Common myeloid progenitor, CD34-positive (primary cell): ENCODE results near the gene POLH.
A peak's percentile ranks its signal among the peaks of the same experiment; 100 is the strongest.

ENCODE experiments used
- CTCF ChIA-PET: fragments of 350-600 bp; sonication (Branson Sonifier 250); formaldehyde crosslinking; loops from one replicate; lab custom pipeline; 2021; ENCODE audit warnings: antibody characterized with exemption; lab: Charles Lee
- POLR2A ChIA-PET: fragments of 350-600 bp; sonication (Branson Sonifier 250); formaldehyde crosslinking; loops from one replicate; lab custom pipeline; 2021; ENCODE audit warnings: antibody characterized with exemption; lab: Charles Lee
- DNase-seq, 3 donors: peaks; one replicate each; pipeline versions ENCODE4 v3.0.0 to v3.0.0-alpha.2; 2013
- H3K27ac ChIP-seq, 2 experiments: 1 replicate in 1 of 2; 2 replicates in 1 of 2; pipeline ENCODE4 v1.7.0; 2013; ENCODE audit warnings: inconsistent platforms in 2 of 2, low read length in 2 of 2, mild to moderate bottlenecking in 2 of 2, low read depth in 1 of 2, moderate library complexity in 1 of 2; ENCODE audit not compliant: severe bottlenecking in 2 of 2, insufficient read depth in 1 of 2, poor library complexity in 1 of 2
- H3K27me3 ChIP-seq, 5 experiments: replicated peaks in 2 of 5; 1 replicate in 3 of 5; 2 replicates in 2 of 5; pipeline versions ENCODE4 v1.6.1 to v1.7.0; 2013; ENCODE audit warnings: low read length in 4 of 5, mild to moderate bottlenecking in 2 of 5, moderate library complexity in 2 of 5, inconsistent platforms in 1 of 5; ENCODE audit not compliant: insufficient read depth in 5 of 5, control insufficient read depth in 4 of 5
- H3K36me3 ChIP-seq, 4 experiments: 1 replicate in 2 of 4; 2 replicates in 2 of 4; pipeline versions ENCODE4 v1.6.1 to v1.7.0; 2013; ENCODE audit warnings: low read length in 3 of 4, control low read depth in 1 of 4, mild to moderate bottlenecking in 1 of 4; ENCODE audit not compliant: control insufficient read depth in 4 of 4, insufficient read depth in 4 of 4
- H3K4me1 ChIP-seq, 4 experiments: 1 replicate in 3 of 4; 2 replicates in 1 of 4; pipeline versions ENCODE4 v1.6.1 to v1.7.1; 2013; ENCODE audit warnings: low read length in 3 of 4, mild to moderate bottlenecking in 3 of 4, control low read depth in 1 of 4, inconsistent platforms in 1 of 4, moderate library complexity in 1 of 4; ENCODE audit not compliant: control insufficient read depth in 4 of 4, insufficient read depth in 4 of 4; ENCODE audit errors: control extremely low read depth in 1 of 4
- H3K4me3 ChIP-seq, 7 experiments: 1 replicate in 4 of 7; 2 replicates in 3 of 7; pipeline versions ENCODE4 v1.5.1 to v1.7.0; 2013; ENCODE audit warnings: mild to moderate bottlenecking in 7 of 7, low read length in 6 of 7, moderate library complexity in 6 of 7, inconsistent platforms in 2 of 7, low read depth in 2 of 7, control low read depth in 1 of 7; ENCODE audit not compliant: insufficient read depth in 4 of 7, control insufficient read depth in 1 of 7; ENCODE audit errors: extremely low read depth in 1 of 7
- H3K9me3 ChIP-seq, 5 experiments: 1 replicate in 4 of 5; 2 replicates in 1 of 5; pipeline versions ENCODE4 v1.6.1 to v1.7.1; 2013; ENCODE audit warnings: low read length in 4 of 5, mild to moderate bottlenecking in 2 of 5, inconsistent platforms in 1 of 5, low read depth in 1 of 5, moderate library complexity in 1 of 5; ENCODE audit not compliant: control insufficient read depth in 4 of 5, insufficient read depth in 2 of 5; ENCODE audit errors: control extremely low read depth in 1 of 5
- WGBS: methylation state at CpG from one replicate; pipeline ENCODE4 v1.1.5; 2013; ENCODE audit not compliant: insufficient coverage; 5-methylcytosine and 5-hydroxymethylcytosine counted together

POLH gene

GRCh38 chr6:43623880-43624785, 48.1 kb downstream of the POLH start:
- no peak overlapping the region for H3K27ac ChIP-seq
- no peaks in the 10 kb centered on the region for H3K27me3 ChIP-seq
- H3K36me3 ChIP-seq: peaks cover 9 to 74% (median 56%) of the 10 kb centered on the region in 4 experiments
- DNase-seq: no peak
- 99% methylated on average over 12 of the region's 12 CpGs for WGBS
- peaks cover 9 to 27% (median 16%) of the 10 kb centered on the region in 4 experiments for H3K4me1 ChIP-seq
- ChIA-PET POLR2A (no interaction called here), CTCF (interaction anchor here (0.9 kb wide), 1 partner anchor 16 kb away, joined by 3 read pairs; no protein-coding TSS in a partner anchor)
- no peaks in the 10 kb centered on the region for H3K9me3 ChIP-seq
- H3K4me3 ChIP-seq: no peak overlapping the region

- ChIA-PET POLR2A (no interaction called here), CTCF (no interaction called here)
- Histone ChIP-seq H3K27me3 (no peaks in the 10 kb centered on the region), H3K36me3 (peaks cover 9 to 71% (median 55%) of the 10 kb centered on the region in 4 experiments), H3K4me1 (peaks cover 4 to 27% (median 18%) of the 10 kb centered on the region in 4 experiments), H3K4me3 (no peak overlapping the region), H3K9me3 (no peaks in the 10 kb centered on the region), H3K27ac (no peak overlapping the region)
- DNase-seq: no peak
- 97% methylated on average over 3 of the region's 7 CpGs for WGBS
These were observed 48.9 kb downstream of the POLH start for GRCh38 chr6:43624786-43625288.

- H3K27ac ChIP-seq: peak overlapping the region in 1 of 2 experiments; percentile 92
- POLR2A ChIA-PET: interaction anchor here (1.0 kb wide), 1 partner anchor 10 kb away, joined by 3 read pairs; the partner anchor contains the start of gene MAD2L1BP
- H3K4me3 ChIP-seq: no peak overlapping the region
- 98% methylated on average over 14 of the region's 16 CpGs for WGBS
- CTCF ChIA-PET: interaction anchor here (1.1 kb wide), 1 partner anchor 11 kb away, joined by 4 read pairs; no protein-coding TSS in a partner anchor
- no peak for DNase-seq
- H3K9me3 ChIP-seq: no peaks in the 10 kb centered on the region
- H3K27me3 ChIP-seq: no peaks in the 10 kb centered on the region
- peaks cover 4 to 29% (median 22%) of the 10 kb centered on the region in 4 experiments for H3K4me1 ChIP-seq
- H3K36me3 ChIP-seq: peaks cover 9 to 69% (median 54%) of the 10 kb centered on the region in 4 experiments
These were observed 49.5 kb downstream of the POLH start for GRCh38 chr6:43625393-43625992.

GRCh38 chr6:43627008-43627825, 51.2 kb downstream of the POLH start:
- WGBS: 72% methylated on average over 4 of the region's 5 CpGs
- CTCF ChIA-PET: no interaction called here
- POLR2A ChIA-PET: no interaction called here

GRCh38 chr6:43628393-43629103, 52.6 kb downstream of the POLH start:
- 6% methylated on average over 10 of the region's 25 CpGs for WGBS
- Histone ChIP-seq H3K27ac (peak overlapping the region; percentile 78 to 92), H3K9me3 (no peaks in the 10 kb centered on the region), H3K4me1 (peaks cover 4 to 36% (median 28%) of the 10 kb centered on the region in 4 experiments), H3K36me3 (peaks cover 7 to 40% (median 27%) of the 10 kb centered on the region in 4 experiments), H3K27me3 (no peaks in the 10 kb centered on the region), H3K4me3 (peak overlapping the region; percentile 82 to 99 (median 92))
- POLR2A ChIA-PET: interaction anchor here (0.6 kb wide), 1 partner anchor 497 kb away, joined by 3 read pairs; no protein-coding TSS in a partner anchor
- DNase-seq: peak in 2 of 3 donors; percentile 57 to 72
- CTCF ChIA-PET: no interaction called here

More at GRCh38 chr6:43627008-43627825, 51.2 kb downstream of the POLH start:
- Histone ChIP-seq H3K27me3 (no peaks in the 10 kb centered on the region), H3K4me1 (peaks cover 4 to 36% (median 28%) of the 10 kb centered on the region in 4 experiments), H3K36me3 (peaks cover 7 to 52% (median 39%) of the 10 kb centered on the region in 4 experiments), H3K9me3 (no peaks in the 10 kb centered on the region), H3K27ac (peak overlapping the region; percentile 10 to 92), H3K4me3 (peak overlapping the region in 2 of 7 experiments; percentile 28 to 99)
- DNase-seq: peak in 2 of 3 donors; percentile 17 to 23

GRCh38 chr6:43629104-43629504, 53.1 kb downstream of the POLH start, which contains the start of gene GTPBP2:
TSS of gene GTPBP2 (minus strand) at chr6:43629264. CDS start at chr6:43629162, 102 bp downstream.
- H3K27me3 ChIP-seq: no peaks in the 10 kb centered on the region
- peak within 1 kb of the TSS; percentile 78 to 92 for H3K27ac ChIP-seq
- H3K36me3 ChIP-seq: peaks cover 6 to 34% (median 21%) of the 10 kb centered on the region in 4 experiments
- ChIA-PET CTCF (interaction anchor here (0.7 to 2.9 kb wide), 6 partner anchors 15 to 36 kb away, joined by 3 to 9 read pairs (median 4); no protein-coding TSS in a partner anchor), POLR2A (interaction anchor here (0.6 kb wide), 1 partner anchor 496 kb away, joined by 3 read pairs; no protein-coding TSS in a partner anchor)
- peaks cover 4 to 36% (median 28%) of the 10 kb centered on the region in 4 experiments for H3K4me1 ChIP-seq
- peak; percentile 97 to 99 (median 98) for DNase-seq
- 0% methylated on average over 23 of the region's 46 CpGs for WGBS
- peak within 1 kb of the TSS; percentile 82 to 99 (median 92) for H3K4me3 ChIP-seq
- H3K9me3 ChIP-seq: no peaks in the 10 kb centered on the region
